Measurements from ENCODE around the gene CASZ1.

CASZ1 gene

GRCh38 chr1:10820422-10820821, 24.0 kb upstream of the CASZ1 start:
- no peak for DNase-seq

- DNase-seq: no peak
Observed at GRCh38 chr1:10819198-10819901, 22.9 kb upstream of the CASZ1 start.

GRCh38 chr1:10818262-10819197, 22.1 kb upstream of the CASZ1 start:
- DNase-seq: no peak

DNA sequence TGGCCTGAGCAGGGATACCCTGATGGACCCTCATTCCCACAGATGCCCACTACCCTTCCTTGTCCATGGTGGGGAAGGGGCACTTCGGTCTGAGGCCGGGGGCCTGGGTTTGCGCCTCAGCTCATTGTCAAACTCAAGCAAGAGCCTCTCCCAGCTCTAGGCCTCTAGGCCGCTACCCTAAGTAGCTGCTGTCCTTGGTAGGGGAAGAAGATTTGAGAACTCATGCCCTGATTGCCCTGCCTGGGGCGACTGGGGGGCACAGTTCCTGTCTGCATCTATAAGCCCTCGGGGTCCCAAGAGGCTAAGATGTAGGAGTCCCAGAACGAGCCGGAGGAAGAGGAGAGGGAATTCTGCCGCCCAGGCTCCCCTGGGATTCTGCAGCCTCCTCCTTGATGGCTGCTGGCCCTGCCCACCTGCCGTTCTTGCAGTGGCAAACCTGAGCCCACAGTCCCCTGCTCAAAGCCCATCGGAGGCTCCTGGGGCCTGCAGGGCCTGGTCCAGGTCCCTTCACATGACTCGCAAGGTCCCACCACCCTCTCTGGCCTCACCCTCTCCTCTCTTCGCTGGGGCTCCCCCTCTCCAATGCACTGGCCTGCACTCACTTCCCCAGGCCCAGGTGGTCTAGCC, 20.4 kb upstream of the CASZ1 start:
- DNase-seq: no peak

DNA sequence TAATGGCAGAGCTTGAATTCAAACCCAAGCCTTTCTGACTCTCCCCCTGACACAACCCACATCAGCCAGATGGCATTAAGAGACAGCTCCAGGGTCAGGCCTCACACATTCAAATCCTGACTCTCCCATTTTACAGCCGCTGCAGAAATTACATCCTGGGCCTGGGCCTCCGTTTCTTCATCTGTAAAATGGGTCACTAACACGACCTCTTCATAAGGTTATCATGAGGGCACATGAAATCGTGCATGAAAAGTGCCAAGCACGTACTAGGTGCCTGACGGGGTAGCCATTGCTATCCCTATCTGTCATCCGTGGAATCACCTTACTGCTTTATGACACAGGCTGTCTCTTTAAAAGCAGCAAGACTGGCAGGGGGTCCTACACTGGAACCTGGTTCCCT, 19.8 kb upstream of the CASZ1 start:
- DNase-seq: no peak

GRCh38 chr1:10815858-10816195, 19.4 kb upstream of the CASZ1 start:
- DNase-seq: no peak

DNA sequence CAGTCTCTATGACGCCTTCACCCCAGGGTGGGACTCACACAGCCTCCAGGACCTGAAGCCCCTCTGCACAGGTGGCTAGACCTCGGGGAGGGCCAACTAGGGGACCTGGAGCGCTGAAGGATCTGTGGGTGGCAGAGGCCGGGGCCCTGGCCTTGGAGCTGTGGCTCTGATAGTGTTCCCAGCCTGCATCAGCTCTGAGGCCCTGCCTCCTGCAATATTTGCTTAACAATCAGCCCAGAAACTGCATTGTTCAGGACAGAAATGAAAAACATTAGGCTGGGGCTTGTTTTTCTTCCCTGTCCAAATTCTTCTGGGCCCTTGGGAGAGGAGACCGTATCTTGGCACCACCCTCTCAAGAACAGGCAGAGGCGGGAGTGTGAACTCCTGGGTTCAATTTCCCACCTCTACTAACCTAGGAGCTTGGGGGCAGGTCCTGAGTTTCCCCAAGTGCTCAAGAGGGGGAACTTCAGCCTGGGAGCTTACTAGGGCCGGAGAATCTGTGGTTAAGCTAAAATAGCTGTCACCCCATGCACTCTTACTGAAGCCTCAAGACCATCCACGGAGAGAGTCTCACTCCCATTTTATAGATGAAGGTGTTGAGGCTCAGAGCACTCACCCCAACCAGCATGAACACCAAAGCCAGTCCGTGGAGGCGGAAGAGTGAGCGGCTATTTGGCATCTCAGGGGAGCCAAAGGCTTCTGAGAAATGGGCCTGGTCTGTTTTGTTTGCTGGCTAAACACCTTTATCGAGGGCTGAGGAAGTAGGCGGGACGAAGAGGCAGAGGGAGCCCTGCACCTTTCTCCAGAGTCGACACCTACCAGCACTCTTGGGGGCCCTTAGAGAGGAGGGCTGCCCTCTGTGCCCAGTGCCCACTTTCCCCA, 18.8 kb upstream of the CASZ1 start:
- no peak for DNase-seq

GRCh38 chr1:10814312-10814711, 17.9 kb upstream of the CASZ1 start:
- DNase-seq: no peak

DNA sequence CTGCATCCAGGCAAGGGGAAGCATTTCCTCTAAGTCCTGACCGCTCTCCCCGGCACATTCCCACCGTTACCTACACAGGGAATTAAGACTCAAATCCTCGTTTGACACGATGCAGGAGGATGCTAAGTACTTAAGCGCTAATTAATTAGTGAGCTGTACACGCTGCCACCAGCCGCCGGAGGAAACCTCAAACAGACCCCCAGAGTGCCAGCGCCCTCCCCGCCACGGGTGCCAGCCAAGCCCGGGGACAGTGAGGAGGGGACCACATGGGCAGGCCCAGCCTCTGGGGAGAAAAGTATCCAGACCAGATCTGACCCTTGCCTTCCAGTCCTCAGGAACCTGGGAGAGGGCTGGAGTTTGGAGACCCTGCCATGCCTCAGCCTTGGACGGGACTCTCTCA, 17.4 kb upstream of the CASZ1 start:
- DNase-seq: no peak

GRCh38 chr1:10812387-10812915, 16.0 kb upstream of the CASZ1 start:
- no peak for DNase-seq

DNA sequence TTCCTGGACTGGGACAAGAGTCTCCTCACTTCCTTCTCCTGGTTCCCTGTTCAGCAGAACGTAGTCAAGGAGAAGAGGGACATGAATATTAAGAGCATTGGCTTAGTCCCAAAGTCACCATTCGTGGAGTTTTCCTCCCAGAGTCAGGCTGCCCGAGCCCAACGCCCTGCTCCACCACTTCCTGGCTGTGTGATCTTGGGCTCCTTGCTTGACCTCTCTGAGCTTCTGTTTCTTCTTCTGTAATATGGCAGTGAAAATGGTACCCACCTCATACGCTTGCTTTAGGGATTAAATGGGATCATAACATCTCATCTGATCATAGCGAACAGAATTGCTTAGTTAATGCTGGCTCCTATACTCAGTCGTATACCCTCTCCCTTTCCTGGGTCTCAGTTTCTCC, 12.0 kb upstream of the CASZ1 start:
- no peak for DNase-seq

DNA sequence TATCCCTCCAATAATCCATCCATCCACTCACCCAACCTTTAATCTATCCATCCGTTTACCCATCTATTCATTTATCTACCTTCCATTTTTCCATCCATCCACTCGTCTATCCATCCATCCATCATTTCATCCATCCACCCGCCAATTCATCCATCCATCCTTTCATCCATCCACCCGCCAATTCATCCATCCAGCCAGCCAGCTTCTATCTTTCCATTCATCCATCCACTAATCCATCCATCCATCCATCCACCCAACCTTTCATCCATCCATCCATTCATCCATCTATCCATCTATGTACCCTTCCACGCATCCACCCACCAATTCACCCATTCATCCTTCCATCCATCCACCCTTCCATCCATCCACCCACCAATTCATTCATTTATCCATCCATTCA, 10.5 kb upstream of the CASZ1 start:
- no peak for DNase-seq

DNA sequence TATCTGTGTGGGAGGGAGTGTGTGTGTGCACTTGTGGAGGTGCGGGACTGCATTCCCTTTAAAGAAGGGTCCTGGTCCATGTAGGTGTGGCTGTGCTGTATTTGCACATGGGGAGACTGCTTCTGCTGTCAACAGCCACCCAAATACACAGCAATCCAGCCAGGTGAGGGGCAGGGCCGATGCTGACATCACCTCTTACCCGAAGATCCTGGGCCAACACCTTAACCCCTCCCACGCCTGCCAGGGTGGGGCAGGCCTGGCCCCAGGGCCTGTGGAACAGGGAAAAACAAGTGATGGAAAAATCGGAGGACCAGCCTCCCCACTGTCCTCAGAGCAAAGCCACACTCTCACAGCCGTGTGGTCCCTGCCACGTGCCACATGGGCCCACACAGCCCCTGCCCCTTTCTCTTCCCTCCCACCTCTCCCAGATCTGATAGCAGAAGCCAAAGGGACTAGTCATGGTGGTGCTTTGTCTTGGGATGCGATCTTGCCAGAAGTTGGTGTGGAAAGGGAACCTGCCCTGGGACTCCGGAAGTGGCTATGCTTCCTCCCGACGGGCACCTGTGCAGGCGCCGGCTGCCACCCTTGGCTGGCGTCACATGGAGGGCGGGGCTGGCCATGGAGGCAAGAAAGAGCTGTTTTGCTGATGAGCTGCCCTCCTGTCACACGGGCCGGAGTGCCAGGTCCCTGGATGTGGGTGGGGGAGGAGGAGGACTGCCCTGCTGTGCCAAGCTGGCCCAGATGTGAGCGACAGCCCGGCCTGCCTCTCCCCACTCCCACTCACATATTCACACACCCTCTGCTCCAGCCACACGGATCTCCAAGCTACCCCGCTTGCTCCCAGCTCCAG, 7.8 kb upstream of the CASZ1 start:
- no peak for DNase-seq

GRCh38 chr1:10802944-10803715, 6.7 kb upstream of the CASZ1 start:
- no peak for DNase-seq

DNA sequence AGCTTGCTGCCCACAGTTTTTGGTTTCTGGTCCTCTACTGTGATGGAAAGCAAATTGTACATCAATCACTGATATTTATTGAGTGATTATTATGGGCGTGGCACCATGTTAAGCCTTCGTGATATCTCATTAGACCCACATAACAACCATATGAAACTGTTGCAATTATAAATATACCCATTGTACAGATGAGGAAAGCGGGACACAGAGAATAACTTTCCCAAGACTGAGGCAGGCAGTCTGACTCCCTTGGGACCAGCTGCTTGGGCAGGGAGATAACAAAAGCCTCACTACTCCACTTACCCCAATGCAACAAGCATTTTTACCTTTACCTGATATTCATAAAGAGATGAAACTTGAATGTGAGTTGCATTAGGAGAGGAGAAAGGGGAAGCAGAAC, 4.3 kb upstream of the CASZ1 start:
- DNase-seq: no peak

GRCh38 chr1:10799726-10800125, 3.3 kb upstream of the CASZ1 start:
- DNase-seq: no peak

- no peak for DNase-seq
Observed at GRCh38 chr1:10795276-10796021, 997 bp downstream of the CASZ1 start.

DNA sequence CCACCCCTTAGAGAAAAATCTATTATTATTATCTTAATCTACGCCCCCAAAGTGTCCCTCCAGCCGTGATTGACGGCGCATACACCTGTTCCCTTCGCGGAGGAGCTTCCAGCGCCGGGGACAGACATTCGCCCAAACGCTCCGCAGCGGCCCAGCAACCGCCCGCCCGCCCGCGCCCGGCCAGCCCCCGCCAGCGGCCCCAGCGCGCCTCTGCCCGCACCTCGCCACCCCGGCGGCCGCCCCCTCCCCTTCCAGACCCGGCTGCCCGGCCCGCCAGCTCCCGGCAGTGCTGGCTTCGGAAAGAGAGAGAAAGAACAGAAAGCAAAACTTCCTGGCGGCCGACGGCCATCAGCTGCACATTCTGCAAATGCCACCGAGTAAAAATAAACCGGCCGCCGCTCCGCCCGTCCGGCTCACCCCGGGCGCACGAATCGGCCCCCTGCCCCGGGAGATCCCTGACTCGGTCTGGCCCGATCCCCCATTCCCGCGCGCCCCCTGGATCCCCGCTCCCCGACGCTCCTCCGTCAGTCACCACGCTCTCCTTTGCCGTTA, 1.6 kb downstream of the CASZ1 start:
- no peak for DNase-seq

DNA sequence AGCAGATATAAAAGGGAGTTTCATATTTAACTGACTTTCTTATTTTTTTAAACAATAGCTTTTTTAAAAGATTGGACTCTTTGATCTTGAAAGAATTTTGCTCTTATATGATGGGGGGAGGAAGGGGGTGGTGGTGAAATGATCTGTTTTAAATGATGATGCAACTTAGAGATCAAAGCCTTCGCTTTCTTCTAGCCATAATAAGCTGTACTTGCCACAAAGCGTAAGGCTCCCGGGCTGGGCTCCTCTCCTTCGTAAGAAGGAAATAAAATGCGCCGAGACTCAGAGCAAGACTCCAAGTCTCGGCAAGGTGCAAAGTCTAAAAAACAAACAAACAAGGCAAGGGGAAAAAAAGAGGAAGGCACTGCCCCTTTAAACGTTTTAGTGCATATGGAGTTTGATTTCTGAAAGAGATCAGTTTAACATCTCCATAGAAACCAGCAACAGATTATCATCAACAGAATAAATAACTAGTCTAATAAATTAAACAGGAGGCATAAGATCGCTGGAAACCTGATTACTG, 3.3 kb downstream of the CASZ1 start:
- no peak for DNase-seq
